ENCODE measurements around the gene RPS28. TPM values are rescaled to one million over a fixed set of nuclear protein-coding genes. Genes with fewer than 3 reads are reported as not detected.
"Not testable (repeated sequence)": the region's sequence is repeated elsewhere in the genome, so short reads cannot be mapped to it uniquely, and the experiment has no call there.

Gene RPS28
- total RNA-seq, 1 donor: 951 TPM

- DNase-seq (ENCODE audit: low read depth in 2 of 3, low spot score in 2 of 3): no peak
Observed at GRCh38 chr19:8340341-8341096, 19.2 kb downstream of the RPS28 start.

DNA sequence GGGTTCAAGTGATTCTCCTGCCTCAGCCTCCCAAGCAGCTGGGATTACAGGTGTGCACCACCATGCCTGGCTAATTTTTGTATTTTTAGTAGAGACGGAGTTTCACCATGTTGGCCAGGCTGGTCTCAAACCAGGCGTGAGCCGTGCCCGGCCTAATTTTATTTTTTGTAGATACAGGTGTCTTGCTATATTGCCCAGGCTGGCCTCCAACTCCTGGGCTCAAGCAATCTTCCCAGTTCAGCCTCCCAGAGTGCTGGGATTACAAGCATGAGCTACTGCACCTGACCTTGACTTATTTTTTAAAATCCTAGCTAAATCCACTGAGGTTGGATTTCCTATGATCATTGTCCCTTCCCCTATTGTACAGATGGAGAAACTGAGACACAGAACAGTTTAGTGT is 20.2 kb downstream of the RPS28 start:
- DNase-seq (ENCODE audit: low read depth in 2 of 3, low spot score in 2 of 3): not testable (repeated sequence)

DNA sequence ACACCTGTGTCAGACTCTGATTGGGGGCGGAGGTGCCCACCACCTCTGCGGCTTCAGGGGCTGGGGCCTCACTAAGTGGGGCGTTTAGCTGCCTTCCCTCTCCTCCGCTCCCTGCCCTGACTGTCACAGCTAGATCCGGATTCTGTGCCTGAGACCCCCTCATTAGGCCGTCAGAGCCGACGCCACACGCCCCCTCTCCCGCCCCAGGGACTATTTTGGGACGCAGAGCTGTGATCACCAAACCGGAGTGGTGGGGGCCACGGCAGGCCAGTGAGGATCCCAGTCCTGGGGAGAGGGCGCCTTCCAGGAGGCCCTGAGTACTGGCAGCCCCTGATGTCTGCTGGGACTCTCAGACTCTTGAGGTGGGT is 21.0 kb downstream of the RPS28 start:
- DNase-seq (ENCODE audit: low read depth in 2 of 3, low spot score in 2 of 3): no peak

- DNase-seq (ENCODE audit: low read depth in 2 of 3, low spot score in 2 of 3): peak; percentile 64 to 95 (median 93)
Observed at GRCh38 chr19:8342684-8343482, 21.6 kb downstream of the RPS28 start, which contains the start of gene KANK3. KANK3 (minus strand) TSS chr19:8343262; CDS start chr19:8337828, 5,434 bp downstream.

GRCh38 chr19:8343483-8343844 is 22.2 kb downstream of the RPS28 start:
- DNase-seq (ENCODE audit: low read depth in 2 of 3, low spot score in 2 of 3): no peak

GRCh38 chr19:8349629-8350372 is 28.5 kb downstream of the RPS28 start:
- not testable (repeated sequence) for DNase-seq (ENCODE audit: low read depth in 2 of 3, low spot score in 2 of 3)

GRCh38 chr19:8352134-8352827 is 31.0 kb downstream of the RPS28 start:
- no peak for DNase-seq (ENCODE audit: low read depth in 2 of 3, low spot score in 2 of 3)

GRCh38 chr19:8352845-8353244 is 31.5 kb downstream of the RPS28 start:
- not testable (repeated sequence) for DNase-seq (ENCODE audit: low read depth in 2 of 3, low spot score in 2 of 3)

- DNase-seq (ENCODE audit: low read depth in 2 of 3, low spot score in 2 of 3): no peak
Observed at GRCh38 chr19:8355631-8356402, 34.5 kb downstream of the RPS28 start.

DNA sequence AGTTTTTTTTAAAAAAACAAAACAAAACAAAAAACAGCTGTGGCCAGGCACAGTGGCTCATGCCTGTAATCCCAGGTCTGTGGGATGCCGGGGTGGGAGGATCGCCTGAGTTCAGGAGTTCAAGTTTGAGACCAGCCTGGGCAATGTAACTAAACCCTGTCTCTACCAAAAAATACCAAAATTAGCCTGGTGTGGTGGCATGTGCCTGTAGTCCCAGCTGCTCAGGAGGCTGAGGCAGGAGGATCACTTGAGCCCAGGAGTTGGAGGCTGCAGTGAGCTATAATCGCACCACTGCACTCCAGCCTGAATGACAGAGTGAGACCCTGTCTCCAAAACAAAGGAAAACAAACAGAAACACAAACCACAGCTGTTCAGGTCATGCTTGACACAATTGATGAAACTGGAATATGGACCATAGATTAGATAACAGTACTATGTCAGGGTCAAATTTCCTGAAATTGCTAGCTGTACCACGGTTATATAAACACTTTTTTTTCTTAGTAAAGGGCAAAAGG is 35.8 kb downstream of the RPS28 start:
- no peak for DNase-seq (ENCODE audit: low read depth in 2 of 3, low spot score in 2 of 3)

GRCh38 chr19:8358948-8359347 is 37.7 kb downstream of the RPS28 start:
- no peak for DNase-seq (ENCODE audit: low read depth in 2 of 3, low spot score in 2 of 3)

DNA sequence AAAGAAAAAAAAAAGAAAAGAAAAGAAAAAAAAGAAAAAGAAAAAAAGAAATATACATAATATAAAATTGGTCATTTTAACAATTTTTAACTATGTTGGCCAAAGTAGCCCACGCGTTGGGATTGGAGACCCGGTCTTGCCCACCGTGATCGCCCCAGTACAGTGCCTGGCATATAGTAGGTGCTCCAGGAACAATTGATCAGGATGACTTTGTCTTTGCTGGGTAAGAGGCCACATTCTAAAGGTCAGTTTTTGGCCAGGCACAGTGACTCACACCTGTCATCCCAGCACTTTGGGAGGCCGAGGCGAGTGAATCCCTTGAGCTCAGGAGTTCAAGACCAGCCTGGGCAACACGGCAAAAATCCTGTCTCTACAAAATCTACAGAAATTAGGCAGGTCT is 38.9 kb downstream of the RPS28 start:
- DNase-seq (ENCODE audit: low read depth in 2 of 3, low spot score in 2 of 3): no peak

DNA sequence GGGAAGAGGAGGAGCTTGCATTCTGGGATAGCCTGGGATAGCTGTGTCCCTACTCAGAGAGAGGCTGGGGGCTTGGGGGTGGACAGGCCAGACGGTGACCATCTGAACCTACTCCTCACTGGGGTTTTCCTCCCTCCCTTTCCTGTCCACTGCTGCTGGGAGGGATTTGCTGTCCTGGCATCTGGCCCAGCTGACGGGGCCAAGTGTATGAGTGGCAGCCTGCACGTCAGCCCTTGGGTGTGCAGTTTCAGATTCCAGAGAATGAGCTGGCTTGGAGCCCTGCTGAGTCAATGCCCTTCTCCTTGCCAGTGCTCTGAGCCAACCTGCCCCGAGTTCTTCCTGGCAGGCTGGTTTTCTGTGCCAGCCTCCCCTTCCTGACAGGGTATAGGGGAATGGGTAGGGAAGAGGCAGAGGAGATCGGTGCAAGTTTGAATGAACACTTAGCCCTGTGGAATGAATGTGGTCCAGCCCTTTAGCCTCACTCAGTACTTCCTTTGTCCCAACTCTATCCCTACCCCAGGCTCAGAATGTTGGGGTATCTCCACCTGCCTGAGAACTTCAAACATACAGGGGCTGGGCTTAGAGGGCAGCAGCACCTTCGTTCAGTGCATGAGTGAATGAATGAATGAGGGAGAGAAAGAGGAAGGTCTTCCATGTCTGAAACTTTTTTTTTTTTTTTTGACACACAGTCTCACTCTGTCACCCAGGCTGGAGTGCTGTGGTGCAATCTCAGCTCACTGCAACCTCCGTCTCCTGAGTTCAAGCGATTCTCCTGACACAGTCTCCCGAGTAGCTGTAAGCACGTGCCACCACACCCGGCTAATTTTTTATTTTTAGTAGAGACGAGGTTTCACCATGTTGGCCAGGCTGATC is 40.9 kb downstream of the RPS28 start:
- peak in 2 of 3 donors; percentile 35 to 39 for DNase-seq (ENCODE audit: low read depth in 2 of 3, low spot score in 2 of 3)

DNA sequence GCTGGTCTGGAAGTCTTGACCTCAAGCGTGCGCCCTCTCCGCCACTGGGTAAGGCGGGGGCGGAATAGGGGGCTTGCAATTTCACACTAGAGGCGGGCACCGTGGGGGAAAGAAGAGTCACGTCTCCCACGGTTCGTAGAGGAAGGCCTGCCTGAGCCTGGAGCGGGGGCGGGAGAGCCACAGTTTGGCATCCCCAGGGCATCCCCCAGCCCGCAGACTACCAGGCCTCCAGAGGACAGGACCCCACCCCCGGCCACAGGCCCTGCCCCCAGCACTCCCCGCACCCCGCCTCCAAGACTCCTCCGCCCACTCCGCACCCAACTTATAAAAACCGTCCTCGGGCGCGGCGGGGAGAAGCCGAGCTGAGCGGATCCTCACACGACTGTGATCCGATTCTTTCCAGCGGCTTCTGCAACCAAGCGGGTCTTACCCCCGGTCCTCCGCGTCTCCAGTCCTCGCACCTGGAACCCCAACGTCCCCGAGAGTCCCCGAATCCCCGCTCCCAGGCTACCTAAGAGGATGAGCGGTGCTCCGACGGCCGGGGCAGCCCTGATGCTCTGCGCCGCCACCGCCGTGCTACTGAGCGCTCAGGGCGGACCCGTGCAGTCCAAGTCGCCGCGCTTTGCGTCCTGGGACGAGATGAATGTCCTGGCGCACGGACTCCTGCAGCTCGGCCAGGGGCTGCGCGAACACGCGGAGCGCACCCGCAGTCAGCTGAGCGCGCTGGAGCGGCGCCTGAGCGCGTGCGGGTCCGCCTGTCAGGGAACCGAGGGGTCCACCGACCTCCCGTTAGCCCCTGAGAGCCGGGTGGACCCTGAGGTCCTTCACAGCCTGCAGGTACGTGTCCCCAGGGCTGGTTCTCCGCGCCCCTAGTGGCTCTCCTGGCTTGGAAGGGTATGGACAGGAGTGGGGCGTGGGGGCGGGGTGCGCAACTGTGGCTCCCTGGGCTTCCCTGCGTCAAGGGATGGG is 42.8 kb downstream of the RPS28 start, which contains the start of gene ANGPTL4:
ANGPTL4 (plus strand) TSS at position 353 of the 969 bp plus-strand sequence; CDS start at position 520, 167 bp downstream.
- peak in 1 of 3 donors; percentile 33 for DNase-seq (ENCODE audit: low read depth in 2 of 3, low spot score in 2 of 3)

- DNase-seq (ENCODE audit: low read depth in 2 of 3, low spot score in 2 of 3): no peak
Observed at GRCh38 chr19:8366121-8366581, 44.9 kb downstream of the RPS28 start.

DNA sequence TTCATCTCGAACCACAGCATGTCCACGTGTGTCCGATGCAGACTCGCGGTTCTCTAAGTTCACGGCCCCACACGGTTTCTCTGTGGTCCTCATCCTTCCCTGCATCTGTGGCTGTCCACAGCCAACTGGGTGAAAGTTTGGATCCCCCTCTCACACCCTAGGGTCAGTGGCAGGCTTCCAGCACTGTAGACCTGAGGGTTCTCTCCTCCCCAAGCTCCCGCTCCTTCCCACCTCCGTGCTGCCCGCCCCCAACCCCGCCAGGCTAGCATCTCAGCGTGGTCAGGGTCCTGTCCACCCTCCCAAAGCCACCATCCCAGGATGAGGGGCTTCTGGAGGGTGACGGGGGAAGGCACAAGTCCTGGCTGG is 45.6 kb downstream of the RPS28 start:
- no peak for DNase-seq (ENCODE audit: low read depth in 2 of 3, low spot score in 2 of 3)

GRCh38 chr19:8367327-8368001 is 46.2 kb downstream of the RPS28 start:
- no peak for DNase-seq (ENCODE audit: low read depth in 2 of 3, low spot score in 2 of 3)

All from hematopoietic multipotent progenitor cell (in vitro differentiated cells).